A204.1 (cell line): Measurements from ENCODE around the gene TIPARP.
A peak's percentile ranks its signal among the peaks of the same experiment; 100 is the strongest.

ENCODE experiments used
- FAIRE-seq: peaks from 2 replicates; lab custom pipeline; 2012; peaks lifted over from hg19 to GRCh38; lab: Jason Lieb, UNC

The TIPARP gene, protein sequence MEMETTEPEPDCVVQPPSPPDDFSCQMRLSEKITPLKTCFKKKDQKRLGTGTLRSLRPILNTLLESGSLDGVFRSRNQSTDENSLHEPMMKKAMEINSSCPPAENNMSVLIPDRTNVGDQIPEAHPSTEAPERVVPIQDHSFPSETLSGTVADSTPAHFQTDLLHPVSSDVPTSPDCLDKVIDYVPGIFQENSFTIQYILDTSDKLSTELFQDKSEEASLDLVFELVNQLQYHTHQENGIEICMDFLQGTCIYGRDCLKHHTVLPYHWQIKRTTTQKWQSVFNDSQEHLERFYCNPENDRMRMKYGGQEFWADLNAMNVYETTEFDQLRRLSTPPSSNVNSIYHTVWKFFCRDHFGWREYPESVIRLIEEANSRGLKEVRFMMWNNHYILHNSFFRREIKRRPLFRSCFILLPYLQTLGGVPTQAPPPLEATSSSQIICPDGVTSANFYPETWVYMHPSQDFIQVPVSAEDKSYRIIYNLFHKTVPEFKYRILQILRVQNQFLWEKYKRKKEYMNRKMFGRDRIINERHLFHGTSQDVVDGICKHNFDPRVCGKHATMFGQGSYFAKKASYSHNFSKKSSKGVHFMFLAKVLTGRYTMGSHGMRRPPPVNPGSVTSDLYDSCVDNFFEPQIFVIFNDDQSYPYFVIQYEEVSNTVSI

DNA sequence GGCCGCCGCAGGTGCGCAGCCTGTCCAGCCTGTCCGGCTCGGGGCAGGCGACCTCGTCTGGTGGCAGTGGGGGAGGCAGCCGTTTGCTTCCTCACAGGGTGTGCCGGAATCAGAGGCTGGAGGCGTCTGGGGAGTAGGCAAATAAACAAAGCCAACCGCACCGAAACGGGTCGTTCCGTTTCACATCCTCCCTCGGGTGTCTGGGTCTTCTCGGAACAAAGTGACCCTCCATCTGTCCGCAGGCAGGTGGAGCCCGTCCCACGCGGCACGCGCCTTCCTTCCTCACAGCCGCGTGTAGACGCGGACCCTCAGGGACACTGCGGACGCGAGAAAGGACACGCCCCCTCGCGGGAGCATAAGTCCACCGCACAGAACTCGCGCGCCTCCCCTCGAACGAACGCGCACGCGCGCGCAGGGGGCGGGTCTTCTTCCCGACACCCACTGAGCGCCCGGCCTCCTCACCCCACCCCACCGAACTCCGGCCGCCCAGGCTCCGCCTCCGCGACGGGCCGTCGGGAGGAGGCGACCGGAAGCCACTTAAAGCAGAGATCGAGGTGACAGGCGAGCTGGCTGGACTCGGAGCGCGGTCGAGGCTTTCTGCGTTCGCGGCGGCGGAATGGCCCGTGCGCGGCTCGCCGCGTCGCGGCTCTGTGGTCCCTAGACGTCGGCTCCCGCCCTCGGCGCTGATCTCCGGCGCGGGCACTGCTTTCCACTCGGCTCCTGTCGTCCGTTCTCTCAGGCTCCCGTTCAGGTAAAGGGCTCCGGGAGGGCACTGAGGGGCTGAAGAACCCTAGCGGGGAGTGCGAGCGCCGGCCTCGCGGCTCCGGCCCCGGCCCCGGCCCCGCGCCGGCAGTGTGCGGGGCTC lies at the start of gene TIPARP:
TSS of gene TIPARP (plus strand) at position 545 of the 865 bp plus-strand sequence. CDS start 3,108 bp downstream, outside the sequence.
- FAIRE-seq, result peak; percentile 48

DNA sequence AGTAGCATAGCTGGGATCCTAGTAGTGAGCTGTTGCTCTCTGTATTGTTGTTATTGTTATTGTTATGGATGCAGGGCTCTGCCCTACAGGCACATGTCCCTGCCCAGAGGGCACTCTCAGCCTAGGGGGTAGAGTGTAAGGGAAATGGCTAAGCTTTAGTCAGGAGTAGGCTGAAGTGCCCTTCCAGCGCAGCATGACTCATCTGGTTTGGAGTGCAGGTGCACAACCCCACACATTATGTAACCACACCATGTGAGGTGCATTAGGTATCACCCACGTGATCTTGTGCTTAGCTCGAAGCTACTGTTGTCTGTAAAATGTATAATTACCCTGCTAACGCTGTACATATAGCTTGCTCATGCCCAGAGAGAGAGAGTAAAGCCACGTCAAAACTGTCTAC lies 48.3 kb upstream of the TIPARP start:
- FAIRE-seq, result no peak

DNA sequence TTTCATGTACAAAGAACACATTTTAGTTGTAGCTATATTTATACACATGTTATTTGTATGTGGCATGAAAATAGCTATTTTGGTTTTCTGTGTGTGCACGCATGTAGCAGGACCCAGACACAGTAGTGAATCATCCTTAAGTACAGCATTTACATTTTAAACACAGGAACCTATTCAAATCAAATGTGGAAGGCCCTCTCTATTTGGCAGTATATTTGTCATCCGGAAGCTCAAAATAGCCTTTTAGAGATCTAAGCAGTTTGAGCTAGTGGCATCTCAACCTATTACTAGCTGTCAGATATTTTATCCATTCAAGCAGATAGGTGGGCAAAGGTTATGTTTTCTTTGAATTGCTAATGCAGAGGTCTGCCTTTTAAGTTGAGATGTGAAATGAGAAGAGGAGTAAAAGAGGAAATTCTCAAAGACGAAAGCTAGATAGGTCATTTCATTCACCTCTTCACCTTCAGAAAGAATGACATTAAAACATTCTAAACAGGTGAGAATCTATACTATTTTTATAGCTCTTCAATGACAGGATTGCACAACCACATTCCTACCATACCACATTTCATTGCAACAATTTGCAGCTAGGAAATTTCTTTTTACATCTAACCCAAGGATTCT lies 46.3 kb upstream of the TIPARP start:
- no peak for FAIRE-seq

DNA sequence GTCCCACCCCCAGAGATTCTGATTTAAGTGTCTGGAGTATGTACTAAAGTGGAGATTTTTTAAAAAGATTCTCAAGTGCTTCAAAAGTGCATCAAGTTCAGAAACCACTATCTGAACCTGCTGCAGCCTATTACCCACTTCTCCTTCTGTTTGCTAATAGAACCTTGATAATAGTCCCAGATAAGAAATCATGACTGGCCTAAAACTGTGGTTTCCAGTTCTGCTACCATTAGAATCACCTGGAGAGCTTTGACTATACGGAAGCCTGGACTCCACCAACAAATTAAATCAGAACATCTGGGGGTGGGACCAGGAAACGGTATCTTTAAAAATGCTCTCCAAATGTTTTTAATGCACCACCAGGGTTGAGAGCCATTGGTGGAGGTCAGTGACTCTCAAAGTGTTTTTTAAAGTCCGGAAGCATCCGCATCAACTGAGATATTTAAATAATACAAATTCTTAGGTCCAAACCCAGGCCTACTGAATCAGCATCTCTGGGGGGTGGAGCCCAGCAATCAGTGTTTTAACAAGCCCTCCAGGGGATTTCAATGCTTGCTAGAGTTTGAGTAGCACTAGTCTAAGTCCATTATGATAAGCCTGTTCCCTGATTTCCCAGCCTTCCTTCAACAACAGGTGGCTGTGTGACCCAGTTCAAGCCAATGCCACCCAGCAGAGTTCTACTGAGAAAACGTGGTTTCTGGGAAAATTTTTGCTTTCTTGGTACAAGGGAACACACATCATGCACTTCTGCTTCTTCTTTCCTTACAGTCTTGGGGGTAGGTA lies 45.4 kb upstream of the TIPARP start:
- FAIRE-seq, result no peak

DNA sequence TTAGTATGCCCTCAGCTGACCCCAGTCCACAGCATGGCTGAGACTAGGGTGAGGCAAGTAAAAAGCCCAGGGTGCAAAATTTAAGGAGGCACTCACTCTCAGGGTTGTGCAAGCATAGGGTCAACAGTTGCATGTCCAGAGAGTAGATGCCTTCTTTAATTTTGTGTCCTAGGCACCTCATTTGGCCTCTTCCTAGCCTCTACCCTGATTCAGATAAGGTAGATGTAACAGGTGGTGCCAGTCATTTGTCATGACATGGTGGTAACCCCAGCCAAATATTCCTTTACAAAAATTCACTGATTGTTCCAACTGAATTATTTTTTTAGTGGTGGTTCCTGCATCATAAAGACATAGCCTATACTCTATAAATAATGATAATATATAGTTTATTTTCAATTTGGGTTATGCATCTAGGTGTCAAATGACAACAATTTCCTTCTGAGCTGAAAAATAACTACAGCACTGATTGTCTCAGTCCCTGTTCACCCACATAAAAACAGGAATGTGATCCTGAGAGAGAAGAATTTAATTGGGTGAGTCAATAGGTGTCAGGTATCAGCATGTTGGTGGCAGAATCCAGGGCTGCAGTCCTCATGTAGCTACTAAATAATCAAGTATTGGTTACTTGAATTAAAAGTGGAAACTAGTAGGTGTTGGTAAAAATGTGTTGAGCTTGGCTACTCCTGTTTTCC lies 44.2 kb upstream of the TIPARP start:
- FAIRE-seq, result no peak

DNA sequence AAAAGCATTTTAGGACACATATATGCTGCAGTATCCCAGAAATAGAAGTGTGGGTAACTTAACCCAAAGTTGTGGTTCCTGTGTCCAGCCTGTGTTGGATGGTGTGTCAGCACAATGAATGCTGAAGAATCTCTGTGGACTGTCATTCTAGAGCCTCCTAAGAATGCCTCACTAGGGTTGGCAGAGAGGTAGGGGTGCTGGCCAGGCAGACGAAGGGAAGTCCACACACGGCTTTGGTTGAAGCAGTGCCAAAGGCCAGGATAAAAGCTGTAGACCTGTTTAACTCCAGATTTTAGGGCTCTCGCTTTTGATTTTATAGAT lies 43.7 kb upstream of the TIPARP start:
- FAIRE-seq, result no peak

DNA sequence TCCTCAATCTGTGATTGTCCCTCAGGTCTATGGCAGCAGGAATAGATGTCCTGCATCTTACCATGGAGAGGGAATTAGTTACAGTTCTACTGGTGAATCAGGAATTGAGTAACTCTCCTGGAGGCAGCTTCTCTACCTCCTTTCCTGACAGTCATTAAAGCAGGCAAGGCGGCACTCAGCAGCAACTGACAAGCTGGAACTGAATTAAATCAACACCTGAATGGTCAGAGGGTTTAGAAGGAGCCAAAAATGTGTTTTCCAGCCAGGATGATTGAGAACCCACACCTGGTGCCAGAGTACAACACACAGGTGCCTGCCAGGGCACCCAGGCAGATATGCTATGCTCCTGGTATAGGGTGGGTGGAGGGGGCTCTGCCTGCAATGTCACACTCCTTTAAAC lies 43.1 kb upstream of the TIPARP start:
- FAIRE-seq, result no peak

DNA sequence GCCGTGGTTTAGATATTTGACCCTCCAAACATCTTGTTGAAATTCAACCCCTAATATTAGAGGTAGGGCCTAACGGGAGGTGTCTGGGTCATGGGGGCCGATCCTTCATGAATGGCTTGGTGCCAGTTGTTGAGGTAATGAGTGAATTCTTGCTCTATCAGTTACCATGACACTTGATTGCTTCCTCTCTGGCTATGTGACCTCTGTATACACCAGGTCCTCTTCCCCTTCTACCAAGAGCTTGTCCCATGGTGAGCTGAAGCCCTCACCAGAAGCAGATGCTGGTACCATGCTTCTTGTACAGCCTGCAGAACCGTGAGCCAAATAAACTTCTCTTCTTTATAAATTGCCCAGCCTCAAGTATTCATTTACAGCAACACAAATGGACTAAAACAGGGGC lies 41.8 kb upstream of the TIPARP start:
- FAIRE-seq, result no peak

DNA sequence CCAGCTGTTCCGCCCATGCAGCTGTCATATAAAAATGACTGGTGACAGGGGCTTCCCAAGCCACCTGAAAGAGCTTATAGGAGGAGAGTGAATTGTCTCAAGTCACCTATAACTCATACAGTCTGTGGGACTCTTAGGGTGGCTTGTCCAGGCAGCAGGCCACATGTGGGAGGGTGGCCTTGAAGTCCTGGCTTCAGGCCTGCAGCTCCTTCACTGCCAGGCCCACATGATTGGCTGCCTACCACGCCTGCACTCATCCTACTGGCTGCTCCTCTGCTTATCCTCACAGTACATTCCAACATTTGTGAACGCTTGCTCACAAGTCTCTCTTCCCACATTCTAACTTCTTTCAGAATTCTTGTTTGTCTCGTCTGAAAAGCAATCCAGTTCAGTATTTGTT lies 41.1 kb upstream of the TIPARP start:
- no peak for FAIRE-seq

DNA sequence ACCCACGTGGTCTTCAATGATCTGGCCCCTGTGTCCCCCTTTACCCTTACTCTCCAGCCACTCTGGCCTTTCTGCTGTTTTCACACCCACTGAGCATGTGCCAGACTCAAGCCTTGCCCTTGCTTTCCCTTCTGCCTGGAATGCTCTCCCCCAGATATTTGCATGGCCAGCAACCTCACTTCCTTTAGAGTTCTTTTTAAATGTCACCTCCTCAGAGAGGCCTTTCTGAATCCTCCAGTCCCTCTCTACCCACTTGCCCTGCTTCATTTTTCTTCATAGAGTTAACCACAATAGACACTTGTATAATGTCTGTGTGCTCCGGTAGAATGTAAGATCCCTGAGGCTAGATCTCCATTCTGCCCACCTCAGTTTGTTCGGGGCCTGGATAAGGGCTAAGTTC lies 39.4 kb upstream of the TIPARP start:
- no peak for FAIRE-seq

DNA sequence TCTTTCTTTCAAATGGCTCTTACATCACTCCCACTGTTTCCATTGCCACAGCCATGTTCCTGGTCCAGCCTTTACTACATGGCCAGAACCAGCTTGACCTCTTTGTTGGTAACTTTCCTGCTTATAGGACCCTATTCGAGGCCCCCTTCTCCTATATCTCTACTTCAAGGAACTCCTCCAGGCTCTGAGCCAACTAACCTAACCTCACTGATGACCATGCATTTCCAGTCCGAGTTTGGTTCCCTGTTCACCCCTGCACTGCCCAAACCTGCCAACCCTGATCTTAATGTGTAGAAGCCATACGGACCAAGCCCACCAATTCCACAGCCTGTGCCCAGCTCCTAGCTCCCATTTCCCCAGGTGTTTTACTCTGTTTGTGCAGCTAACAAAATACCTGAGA lies 38.4 kb upstream of the TIPARP start:
- FAIRE-seq, result no peak

DNA sequence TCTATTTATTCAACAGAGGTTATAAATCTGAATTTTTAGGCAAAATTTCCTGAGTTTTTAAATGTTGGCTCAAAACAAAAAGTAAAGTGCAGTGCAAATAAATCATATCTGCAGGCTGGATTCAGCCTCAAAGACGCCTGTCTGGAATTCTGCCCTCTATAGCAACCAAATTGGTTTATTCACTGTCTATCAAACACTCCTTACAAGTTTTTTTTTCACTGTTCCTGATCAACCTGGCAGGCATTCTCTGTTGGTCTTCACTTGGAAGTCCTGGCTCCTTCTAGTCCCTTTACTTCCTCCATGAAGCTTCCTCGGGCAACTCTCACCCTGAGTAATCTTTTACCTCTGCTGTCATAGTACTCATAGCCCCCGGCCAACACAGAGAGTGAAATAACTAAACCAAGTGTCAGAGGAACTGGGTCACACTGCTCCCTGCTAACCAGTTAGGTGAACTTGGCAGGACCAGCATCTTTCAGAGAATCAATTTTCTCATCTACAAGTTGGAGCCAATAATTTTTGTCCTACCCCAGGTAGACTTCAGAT lies 36.8 kb upstream of the TIPARP start:
- no peak for FAIRE-seq

DNA sequence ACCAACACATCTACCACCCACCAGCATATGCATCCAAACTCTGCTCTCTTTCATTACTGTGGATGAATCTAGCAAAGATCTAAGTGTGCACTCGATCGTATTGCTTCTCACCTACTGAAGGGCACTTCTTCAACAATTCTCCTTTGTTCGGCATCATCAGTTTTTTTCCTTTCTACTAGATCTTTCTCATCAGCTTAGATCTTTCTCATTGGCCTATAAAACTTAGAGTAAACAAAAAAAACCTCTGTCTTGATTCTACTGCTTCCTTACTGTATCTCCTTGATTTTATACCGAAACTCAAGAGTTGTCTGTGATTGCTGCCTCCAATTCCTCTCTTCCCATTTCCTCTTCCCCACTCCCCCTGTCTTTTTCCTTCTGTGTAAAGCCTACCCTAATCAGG lies 36.1 kb upstream of the TIPARP start:
- FAIRE-seq, result no peak

DNA sequence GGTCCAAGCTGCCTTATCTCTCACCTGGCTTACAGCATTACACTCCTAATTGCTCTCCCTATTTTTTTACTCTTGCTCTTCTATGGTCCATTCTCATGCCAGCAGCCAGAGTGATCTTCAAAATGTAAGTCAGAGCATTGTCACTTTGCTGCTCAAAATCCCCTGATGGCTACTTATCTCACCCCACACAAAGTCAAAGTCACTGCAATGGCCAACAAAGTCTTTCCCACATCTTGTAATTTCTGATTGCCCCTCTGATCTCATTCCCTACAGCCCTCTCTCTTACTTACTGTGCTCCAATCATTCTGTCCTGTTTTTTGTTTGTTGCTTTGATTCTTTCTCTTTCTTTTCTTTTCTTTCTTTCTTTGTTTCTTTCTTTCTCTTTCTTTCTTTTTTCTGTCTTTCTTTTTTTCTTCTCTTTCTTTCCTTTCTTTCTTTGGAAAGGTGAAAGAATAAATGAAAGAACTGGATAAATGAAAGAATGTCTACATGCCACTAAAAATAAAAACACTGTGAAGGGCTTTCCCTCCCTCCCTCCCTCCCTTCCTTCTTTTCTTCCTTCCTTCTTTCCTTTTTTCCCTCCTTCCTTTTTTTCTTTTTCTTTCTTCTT lies 34.9 kb upstream of the TIPARP start:
- FAIRE-seq, result no peak

DNA sequence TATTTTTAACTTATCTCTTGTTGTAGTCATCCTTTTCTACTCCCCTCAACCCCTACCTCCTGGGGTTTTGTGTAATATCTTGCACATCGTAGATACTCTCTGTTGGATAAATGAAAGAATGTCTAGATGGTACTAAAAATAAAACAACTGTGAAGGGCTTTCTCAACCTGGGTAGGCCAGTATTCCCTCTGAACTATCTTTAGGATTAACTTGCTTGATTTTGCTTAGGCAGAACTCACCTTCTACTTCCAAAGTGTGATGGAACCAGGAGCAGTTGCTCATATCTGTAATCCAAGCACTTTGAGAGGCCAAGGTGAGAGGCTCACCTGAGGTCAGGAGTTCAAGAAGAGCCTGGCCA lies 32.8 kb upstream of the TIPARP start:
- no peak for FAIRE-seq

DNA sequence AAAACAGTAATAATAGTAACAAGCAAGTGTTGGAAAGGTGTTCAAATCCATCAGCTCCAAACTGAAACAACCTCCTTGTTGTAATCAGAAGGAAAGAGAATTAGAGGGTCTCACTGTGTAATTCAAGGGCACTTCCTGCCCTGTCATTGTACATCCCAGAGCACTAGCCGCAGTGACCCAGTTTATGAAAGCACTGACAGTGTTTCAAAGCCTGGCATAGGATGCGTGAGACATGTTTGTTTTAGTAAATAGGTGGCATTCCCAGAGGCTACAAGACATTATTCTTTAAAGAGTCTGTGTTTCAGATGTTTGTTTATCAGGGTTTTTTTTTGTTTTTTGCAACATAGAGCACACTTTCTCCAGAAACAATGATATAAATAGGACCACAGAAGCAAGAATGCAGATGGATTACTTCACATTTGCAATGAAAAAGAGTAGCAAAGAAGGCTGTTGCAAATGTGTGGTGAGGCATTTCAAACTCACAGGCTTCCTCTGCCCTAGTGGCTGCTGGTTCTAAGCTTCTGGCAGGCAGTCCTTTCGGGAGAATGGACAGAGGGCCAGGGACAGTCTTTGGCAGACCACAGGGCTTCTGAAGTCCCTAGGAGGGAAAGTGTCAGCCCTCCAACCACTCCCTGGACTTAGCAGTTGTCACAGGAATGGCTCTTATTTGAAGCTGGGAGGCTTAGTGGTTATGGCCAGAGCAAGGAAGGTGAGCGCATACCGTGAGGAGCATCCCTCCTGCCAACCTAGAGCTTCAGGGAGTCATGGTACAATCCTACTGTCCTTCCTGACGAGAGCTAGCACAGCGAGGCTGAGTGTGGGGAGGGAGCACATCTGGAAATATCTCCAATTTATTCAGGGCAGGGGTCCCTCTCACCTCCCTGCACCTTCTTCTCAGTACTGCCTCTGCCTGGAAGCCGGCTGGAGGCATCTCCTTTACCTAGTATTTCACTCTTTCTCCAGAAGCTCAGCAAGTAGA lies 31.4 kb upstream of the TIPARP start:
- no peak for FAIRE-seq

DNA sequence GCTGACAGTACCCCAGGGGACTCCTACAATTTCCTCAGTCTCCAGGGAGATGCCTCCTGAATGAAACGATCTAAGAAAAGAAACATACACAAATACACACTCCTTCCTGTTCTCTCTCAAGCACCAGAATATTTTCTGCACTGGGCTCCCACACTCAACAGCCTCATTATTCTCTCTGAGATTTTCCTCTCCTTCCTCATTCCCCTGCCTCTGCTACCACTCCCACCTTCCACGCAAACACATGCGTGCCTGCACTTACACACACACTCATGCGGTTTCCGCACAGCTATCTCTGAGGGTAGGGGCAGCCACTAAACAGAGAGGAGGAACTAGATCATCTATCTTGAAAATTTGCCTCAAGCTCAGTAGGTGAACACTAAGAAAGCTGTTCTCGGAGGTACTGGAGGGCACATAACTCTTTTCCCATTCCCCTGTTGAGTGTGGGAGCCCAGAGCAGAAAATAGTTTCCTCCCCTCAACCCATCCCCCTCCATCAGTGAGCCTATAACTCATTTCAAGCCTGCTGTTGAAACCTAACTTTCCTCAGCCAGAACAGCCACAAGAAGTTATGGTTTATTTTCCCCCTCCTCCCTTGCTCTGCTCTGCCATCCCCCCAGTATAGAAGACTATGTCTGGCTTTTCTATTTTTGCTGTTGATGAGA lies 30.5 kb upstream of the TIPARP start:
- no peak for FAIRE-seq

DNA sequence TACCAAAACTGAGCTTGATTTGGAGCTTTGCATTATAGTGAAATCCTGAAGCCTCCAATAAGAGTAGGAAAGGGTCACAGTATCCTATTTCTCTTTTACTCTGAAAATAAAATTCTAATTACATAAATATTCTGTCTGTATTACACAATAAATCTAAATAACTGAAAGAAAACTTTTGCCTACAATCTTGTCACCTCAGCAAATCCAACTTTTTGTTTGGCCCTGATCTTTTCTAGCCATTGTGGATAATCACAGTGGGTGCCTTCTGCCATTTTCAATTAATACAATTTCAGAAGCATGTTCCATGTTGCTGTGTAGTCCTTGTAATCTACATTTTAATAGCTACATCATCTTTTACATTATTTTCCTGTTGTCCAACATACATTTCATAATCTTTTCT lies 29.4 kb upstream of the TIPARP start:
- no peak for FAIRE-seq

DNA sequence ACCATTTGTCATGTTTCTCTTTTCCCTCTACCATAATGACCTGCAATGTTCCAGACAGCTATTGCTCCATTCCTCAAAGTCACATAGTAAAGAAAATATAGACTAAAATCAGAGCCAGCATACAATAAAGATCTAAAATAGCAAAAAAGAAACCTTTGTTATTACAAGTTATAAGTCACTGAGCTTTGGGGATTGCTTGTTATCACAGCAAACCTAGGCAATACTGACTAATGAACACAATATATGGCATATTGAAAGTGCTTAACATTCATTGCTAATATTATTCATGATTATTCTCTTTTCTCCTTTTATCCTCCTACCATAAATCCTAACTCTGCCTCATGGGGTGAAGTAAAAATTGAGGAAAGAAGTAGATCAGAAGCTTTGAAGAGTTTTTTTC lies 27.4 kb upstream of the TIPARP start:
- no peak for FAIRE-seq
